Stimulated activated CD4-positive, alpha-beta T cell treated with anti-CD3 and anti-CD28 coated beads, Interleukin-4, amount 100 ng/mL, for 4 hours (primary cell): Measurements from ENCODE around the gene RBM44.

Source experiments
- DNase-seq, 2 experiments: peaks; one replicate each; pipeline ENCODE4 v3.0.0-alpha.2; 2020

Gene RBM44

DNA sequence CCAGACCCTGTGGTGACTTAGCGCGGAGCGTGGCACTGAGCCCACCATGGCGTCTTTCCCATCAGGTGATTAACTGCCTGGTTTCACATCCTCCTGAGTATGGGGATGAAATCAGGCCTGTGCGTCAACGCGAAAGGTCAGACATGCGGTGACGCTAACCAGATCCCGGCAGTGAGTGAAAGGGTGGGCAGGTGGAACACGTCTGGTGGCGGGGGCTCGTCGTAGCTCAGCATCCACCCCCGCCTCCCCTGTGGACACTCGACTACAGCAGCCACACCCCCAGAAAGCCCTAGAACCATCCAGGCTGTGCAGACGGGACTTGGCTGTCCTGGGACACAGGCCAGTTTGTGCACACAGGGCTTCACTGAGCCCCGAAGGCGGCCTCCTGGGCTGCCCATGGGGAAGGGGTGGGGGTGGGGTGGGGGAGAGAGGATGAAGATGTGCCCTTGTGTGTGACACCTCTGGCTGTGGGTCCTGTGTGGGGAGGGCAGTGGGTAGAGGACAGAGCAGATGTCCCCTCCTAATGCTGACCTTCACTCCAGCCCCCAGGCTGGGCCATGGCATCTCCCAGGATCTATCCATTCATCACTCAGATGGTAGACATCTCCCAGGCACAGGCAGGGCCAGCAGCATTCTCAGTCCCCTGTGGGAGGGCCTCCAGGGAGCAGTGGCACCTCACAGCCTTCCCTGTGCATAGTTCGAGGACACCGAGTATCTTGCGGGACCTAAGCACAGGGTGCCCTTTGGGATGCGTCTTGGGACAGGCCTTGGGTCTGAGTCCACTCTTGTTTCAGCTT lies 88.3 kb downstream of the RBM44 start:
- DNase-seq, result no peak

DNA sequence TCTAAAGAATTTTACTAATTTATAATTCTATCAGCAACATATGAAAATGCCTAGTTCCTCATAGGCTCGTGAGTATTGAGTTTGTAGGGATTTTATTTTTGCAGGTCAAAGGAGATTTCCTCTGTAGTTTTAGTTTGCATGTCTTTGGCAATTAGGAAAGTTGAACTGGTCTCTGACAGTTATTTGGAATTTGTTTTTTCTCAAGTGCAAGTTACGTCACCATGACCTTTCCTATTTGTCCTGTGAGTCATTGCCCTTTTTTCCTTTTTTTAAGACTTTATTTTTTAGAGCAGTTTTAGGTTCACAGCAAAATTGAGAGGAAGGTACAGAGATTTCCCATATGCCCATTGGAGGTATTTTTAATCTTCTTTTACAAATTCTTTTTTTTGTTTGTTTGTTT lies 89.8 kb downstream of the RBM44 start:
- no peak for DNase-seq

DNA sequence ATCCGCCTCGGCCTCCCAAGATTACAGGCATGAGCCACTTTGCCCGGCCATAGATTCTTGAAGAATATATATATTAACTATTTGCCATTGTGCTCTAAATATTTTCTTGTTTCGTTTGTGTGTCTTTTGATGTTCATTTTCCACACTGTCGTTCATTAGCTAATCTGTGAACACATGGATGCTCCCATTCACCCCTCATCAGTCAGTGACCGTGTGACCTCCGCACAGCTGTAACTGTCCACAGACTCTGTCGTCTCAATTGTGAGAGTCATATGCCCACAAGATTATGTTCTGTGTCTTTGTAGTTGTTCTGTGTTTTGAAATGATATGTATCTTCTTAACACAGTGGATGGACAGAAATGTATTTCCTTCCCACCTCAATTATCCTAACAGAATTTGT lies 90.4 kb downstream of the RBM44 start:
- no peak for DNase-seq

DNA sequence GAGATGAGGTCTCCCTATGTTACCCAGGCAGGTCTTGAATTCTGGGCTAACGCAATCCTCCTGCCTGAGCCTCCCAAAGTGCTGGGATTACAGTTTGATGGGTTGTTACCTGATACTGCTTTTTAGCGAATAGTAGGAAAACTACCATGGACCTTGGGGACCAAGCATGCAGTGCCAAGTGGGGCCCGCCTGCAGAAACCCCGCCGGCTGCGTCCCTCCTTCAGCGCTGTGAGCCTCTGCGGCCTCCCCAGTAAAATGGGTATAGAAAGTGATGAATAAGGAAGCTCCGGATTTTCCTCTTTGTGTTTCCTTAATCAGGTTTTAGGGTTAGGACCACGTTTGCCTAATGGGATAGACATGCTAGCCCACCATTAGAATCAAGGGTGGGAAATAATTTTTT lies 91.2 kb downstream of the RBM44 start:
- no peak for DNase-seq
